ENCODE data around the gene CAMKMT.

GRCh38 chr2:44742057-44742456, 380.3 kb downstream of the CAMKMT start:
- no peak for TF ChIP-seq YY1 (IDR thresholded peaks at IDR 0.05; ENCODE audit: insufficient read depth, insufficient read length)
- TF ChIP-seq ZNF274 (IDR thresholded peaks at IDR 0.05; ENCODE audit: low read depth, low read length): no peak

Data from NT2/D1 (cell line).